Measurements from ENCODE around the gene TARP.
"Not testable (repeated sequence)": the region's sequence is repeated elsewhere in the genome, so short reads cannot be mapped to it uniquely, and the experiment has no call there.

Gene TARP

GRCh38 chr7:38284553-38284952 is 11.1 kb upstream of the TARP start:
- no peaks in the 10 kb centered on the region for H3K9me3 ChIP-seq (replicated peaks)
- no peaks in the 10 kb centered on the region for H3K36me3 ChIP-seq
- peaks cover 11% of the 10 kb centered on the region; the same call in 1 of the 2 replicates for H3K27me3 ChIP-seq (replicated peaks)
- H3K4me3 ChIP-seq: no peak overlapping the region
- H3K27ac ChIP-seq: no peak overlapping the region
- DNase-seq (ENCODE audit: low read depth in 1 of 2, low spot score in 2 of 2): no peak
- H3K4me1 ChIP-seq (replicated peaks): no peaks in the 10 kb centered on the region

GRCh38 chr7:38283809-38284208 is 10.4 kb upstream of the TARP start:
- Histone ChIP-seq H3K27ac (no peak overlapping the region), H3K36me3 (no peaks in the 10 kb centered on the region), H3K27me3 (replicated peaks) (peaks cover 10% of the 10 kb centered on the region; the same call in 1 of the 2 replicates), H3K4me3 (no peak overlapping the region), H3K9me3 (replicated peaks) (no peaks in the 10 kb centered on the region), H3K4me1 (replicated peaks) (no peaks in the 10 kb centered on the region)
- no peak for DNase-seq (ENCODE audit: low read depth in 1 of 2, low spot score in 2 of 2)

DNA sequence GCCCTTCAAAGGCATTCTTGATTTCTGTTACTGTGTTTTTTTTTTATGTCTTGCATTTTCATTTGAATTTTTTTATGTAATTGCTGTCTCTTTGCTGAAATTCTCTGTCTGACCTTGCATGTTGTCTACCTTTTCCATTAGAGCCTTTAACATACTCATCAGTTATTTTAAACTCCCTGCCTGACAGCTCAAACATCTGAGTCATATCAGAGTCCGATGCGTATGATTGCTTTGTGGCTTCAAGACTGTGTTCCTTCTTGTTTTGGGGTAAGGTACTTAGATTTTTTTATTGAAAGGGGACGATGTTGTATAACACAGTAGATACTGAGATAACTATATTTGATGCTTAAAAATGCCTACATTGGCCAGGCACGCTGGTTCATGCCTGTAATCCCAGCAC is 9.7 kb upstream of the TARP start:
- Histone ChIP-seq H3K4me3 (no peak overlapping the region), H3K27me3 (replicated peaks) (peaks cover 7% of the 10 kb centered on the region; the same call in 1 of the 2 replicates), H3K4me1 (replicated peaks) (no peaks in the 10 kb centered on the region), H3K36me3 (no peaks in the 10 kb centered on the region), H3K27ac (no peak overlapping the region), H3K9me3 (replicated peaks) (no peaks in the 10 kb centered on the region)
- no peak for DNase-seq (ENCODE audit: low read depth in 1 of 2, low spot score in 2 of 2)

DNA sequence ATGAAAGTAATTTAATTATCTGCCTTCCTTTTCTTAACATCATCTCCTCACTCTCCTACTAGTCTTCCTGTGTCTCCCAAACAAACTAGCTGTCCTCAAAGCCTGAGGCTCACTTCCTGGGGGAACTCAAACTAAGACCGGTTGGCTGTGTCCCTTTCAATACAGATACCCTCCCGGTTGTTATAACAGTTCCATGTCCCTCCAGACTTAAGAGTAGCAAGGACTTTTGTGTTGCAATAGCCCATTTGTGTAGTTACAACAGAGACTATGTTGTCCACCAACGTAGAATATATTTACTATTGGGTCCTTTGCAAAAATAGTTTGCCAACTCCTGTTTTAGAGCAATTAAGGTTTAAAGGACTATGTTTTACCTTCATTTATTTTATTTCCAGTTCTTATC is 8.6 kb upstream of the TARP start:
- Histone ChIP-seq H3K27me3 (replicated peaks) (peaks cover 5% of the 10 kb centered on the region; the same call in 1 of the 2 replicates), H3K4me1 (replicated peaks) (no peaks in the 10 kb centered on the region), H3K36me3 (no peaks in the 10 kb centered on the region), H3K4me3 (no peak overlapping the region), H3K27ac (no peak overlapping the region), H3K9me3 (replicated peaks) (no peaks in the 10 kb centered on the region)
- DNase-seq (ENCODE audit: low read depth in 1 of 2, low spot score in 2 of 2): no peak

GRCh38 chr7:38281266-38281665 is 7.8 kb upstream of the TARP start:
- DNase-seq (ENCODE audit: low read depth in 1 of 2, low spot score in 2 of 2): no peak
- H3K27ac ChIP-seq: no peak overlapping the region
- H3K36me3 ChIP-seq: no peaks in the 10 kb centered on the region
- no peaks in the 10 kb centered on the region for H3K4me1 ChIP-seq (replicated peaks)
- no peaks in the 10 kb centered on the region for H3K9me3 ChIP-seq (replicated peaks)
- peaks cover 4% of the 10 kb centered on the region; the same call in 1 of the 2 replicates for H3K27me3 ChIP-seq (replicated peaks)
- no peak overlapping the region for H3K4me3 ChIP-seq

DNA sequence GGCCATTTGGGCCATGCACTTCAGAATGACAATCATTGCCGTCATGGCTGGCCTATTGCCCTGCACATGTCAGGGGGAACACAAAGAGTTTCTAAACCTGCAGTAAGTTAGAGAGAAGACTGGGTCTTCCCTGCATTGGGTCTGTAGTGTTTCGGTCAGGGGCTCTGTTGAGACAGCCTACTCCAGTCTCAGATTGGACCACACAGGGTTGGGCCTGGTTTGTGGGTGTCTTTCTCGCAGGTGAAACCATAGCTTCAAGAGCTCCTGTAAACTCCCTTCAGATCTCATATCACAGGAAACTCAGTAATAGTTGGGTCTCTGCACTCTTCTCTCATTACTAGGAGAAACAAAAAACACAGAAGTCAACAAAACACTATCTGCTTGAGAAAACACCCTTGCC is 7.3 kb upstream of the TARP start:
- peaks cover 4% of the 10 kb centered on the region; the same call in 1 of the 2 replicates for H3K27me3 ChIP-seq (replicated peaks)
- no peaks in the 10 kb centered on the region for H3K4me1 ChIP-seq (replicated peaks)
- no peaks in the 10 kb centered on the region for H3K9me3 ChIP-seq (replicated peaks)
- H3K36me3 ChIP-seq: no peaks in the 10 kb centered on the region
- H3K27ac ChIP-seq: no peak overlapping the region
- DNase-seq (ENCODE audit: low read depth in 1 of 2, low spot score in 2 of 2): no peak
- H3K4me3 ChIP-seq: no peak overlapping the region

GRCh38 chr7:38280000-38280399 is 6.6 kb upstream of the TARP start:
- no peak overlapping the region for H3K27ac ChIP-seq

DNA sequence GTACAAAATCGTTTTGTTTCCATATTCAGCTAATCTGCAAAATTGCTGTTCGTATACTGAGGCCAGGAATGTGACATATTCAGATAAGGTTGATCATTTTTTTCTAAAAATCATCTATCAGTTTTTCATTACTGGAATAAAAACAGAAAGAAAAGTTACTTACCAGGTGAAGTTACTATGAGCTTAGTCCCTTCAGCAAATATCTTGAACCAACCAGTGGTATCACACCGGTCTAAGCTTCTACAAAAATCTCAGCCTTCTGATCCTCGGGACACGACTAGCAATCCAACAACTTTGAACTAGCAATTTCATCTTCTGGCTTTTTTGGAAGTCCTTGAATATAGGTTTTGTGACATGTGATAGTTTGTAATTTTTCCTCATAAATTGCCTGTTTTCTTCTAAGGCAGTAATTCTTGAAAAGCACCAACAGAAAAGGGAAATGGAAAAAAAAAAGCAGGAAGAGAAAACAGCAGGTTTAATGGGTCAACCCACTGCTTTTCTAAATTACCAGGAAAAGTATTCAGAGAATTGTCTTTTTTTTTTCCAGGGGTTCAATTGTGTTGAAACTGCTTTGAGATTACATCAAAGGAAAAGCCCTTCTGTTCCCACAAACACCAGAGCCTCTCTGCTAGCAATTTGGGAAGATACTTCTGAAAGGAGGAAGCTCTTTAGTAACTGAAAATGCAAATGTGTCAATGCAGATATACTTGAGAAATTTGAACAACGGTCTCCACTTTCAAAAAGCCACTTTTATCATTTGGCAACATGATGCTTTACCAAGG is 2.9 kb upstream of the TARP start:
- H3K4me1 ChIP-seq (replicated peaks): no peaks in the 10 kb centered on the region
- no peak for DNase-seq (ENCODE audit: low read depth in 1 of 2, low spot score in 2 of 2)
- no peaks in the 10 kb centered on the region for H3K36me3 ChIP-seq
- no peak overlapping the region for H3K27ac ChIP-seq
- no peak overlapping the region for H3K4me3 ChIP-seq
- peaks cover 10% of the 10 kb centered on the region; the same call in 1 of the 2 replicates for H3K27me3 ChIP-seq (replicated peaks)
- H3K9me3 ChIP-seq (replicated peaks): no peaks in the 10 kb centered on the region

More at GRCh38 chr7:38280000-38280399, 6.6 kb upstream of the TARP start:
- no peak for DNase-seq (ENCODE audit: low read depth in 1 of 2, low spot score in 2 of 2)
- H3K4me1 ChIP-seq (replicated peaks): no peaks in the 10 kb centered on the region
- no peaks in the 10 kb centered on the region for H3K9me3 ChIP-seq (replicated peaks)
- no peaks in the 10 kb centered on the region for H3K36me3 ChIP-seq
- H3K27me3 ChIP-seq (replicated peaks): peaks cover 4% of the 10 kb centered on the region; the same call in 1 of the 2 replicates
- H3K4me3 ChIP-seq: no peak overlapping the region

DNA sequence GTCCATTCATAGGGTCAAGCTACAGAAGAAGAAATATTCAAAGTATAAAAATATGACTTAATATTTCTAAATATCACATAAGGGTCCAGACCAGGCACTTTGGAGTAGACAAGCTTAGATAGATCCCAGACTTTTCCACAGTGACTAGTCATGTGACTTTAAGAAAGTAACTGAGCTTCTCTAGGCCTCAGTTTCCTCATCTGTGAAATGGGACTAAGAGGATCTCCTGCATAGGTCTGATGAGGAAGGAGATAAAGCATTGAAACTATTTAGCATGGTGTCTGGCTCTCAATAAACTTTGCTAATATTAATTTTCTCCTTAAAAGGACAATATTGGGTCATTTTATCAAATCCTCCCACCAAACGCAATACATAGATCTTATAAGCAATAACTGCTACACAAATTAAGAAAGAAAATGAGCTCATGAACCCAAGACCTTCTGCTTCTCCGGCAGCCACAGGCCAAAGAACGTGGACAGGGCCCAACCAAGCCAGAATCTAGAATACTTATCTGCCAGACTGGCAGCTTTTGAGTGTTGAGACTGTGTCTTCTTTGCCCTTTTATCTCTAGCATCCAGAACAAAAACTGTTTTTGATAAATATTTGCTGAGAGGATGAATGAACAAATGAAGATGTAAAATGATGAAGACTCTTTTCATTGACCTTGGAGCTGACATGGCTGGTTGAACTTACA is 1.6 kb upstream of the TARP start:
- peaks cover 10% of the 10 kb centered on the region; the same call in 1 of the 2 replicates for H3K27me3 ChIP-seq (replicated peaks)
- no peaks in the 10 kb centered on the region for H3K9me3 ChIP-seq (replicated peaks)
- no peak for DNase-seq (ENCODE audit: low read depth in 1 of 2, low spot score in 2 of 2)
- H3K27ac ChIP-seq: no peak overlapping the region
- H3K36me3 ChIP-seq: no peaks in the 10 kb centered on the region
- no peaks in the 10 kb centered on the region for H3K4me1 ChIP-seq (replicated peaks)
- H3K4me3 ChIP-seq: no peak overlapping the region

GRCh38 chr7:38274486-38274885 is 1.1 kb upstream of the TARP start:
- no peaks in the 10 kb centered on the region for H3K4me1 ChIP-seq (replicated peaks)
- H3K4me3 ChIP-seq: no peak overlapping the region
- H3K27ac ChIP-seq: no peak overlapping the region
- H3K36me3 ChIP-seq: no peaks in the 10 kb centered on the region
- peaks cover 10% of the 10 kb centered on the region; the same call in 1 of the 2 replicates for H3K27me3 ChIP-seq (replicated peaks)
- no peaks in the 10 kb centered on the region for H3K9me3 ChIP-seq (replicated peaks)
- DNase-seq (ENCODE audit: low read depth in 1 of 2, low spot score in 2 of 2): no peak

- H3K4me3 ChIP-seq; H3K27ac ChIP-seq; DNase-seq (ENCODE audit: low read depth in 1 of 2, low spot score in 2 of 2); H3K4me1 ChIP-seq (replicated peaks); H3K9me3 ChIP-seq (replicated peaks); H3K36me3 ChIP-seq: not testable (repeated sequence)
- H3K27me3 ChIP-seq (replicated peaks): peaks cover 10% of the 10 kb centered on the region; the same call in 1 of the 2 replicates
These were observed 3.0 kb downstream of the TARP start for GRCh38 chr7:38270405-38270804.

GRCh38 chr7:38269704-38270346 is 3.6 kb downstream of the TARP start:
- H3K27ac ChIP-seq; H3K4me3 ChIP-seq; H3K36me3 ChIP-seq; H3K9me3 ChIP-seq (replicated peaks); H3K4me1 ChIP-seq (replicated peaks); DNase-seq (ENCODE audit: low read depth in 1 of 2, low spot score in 2 of 2): not testable (repeated sequence)
- peaks cover 10% of the 10 kb centered on the region; the same call in 1 of the 2 replicates for H3K27me3 ChIP-seq (replicated peaks)

DNA sequence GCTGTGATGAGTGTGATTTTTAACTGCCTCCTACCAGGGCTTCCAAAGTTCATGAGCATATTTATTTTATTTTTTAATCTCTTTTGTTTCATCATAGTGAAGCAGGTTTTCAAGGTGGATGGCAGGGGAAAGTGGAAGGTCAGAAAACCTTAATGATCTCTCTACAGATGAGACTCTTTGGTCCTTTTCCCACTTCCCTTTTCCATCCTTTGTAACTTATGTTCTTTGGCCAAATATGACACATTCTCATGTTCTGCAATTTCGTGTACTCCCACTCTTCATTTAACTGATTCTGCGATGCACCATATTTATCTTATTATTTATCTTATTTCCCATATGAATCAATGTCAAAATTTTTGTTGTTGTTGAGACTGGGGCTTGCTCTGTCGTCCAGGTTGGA is 7.5 kb downstream of the TARP start:
- H3K4me1 ChIP-seq (replicated peaks): not testable (repeated sequence)

DNA sequence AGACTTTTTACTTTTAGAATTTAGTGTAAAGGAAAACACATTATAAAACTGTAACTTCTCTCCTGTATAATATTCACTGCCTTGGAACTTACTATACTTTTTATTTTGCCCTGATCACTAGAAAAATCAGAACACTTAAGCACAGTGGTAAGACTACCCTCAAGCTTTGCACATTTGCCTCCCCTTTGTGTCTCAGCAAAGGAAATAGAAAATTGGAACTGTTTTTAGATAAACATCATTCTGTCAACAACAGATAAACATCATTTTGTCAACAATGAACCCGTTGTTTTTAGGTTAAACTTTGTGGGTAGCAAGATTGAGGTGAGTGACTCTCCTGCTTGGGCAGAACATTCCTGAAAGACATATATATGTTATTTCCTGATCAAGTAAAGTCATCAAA is 8.8 kb downstream of the TARP start:
- not testable (repeated sequence) for H3K36me3 ChIP-seq; H3K9me3 ChIP-seq (replicated peaks); H3K27me3 ChIP-seq (replicated peaks); H3K27ac ChIP-seq; H3K4me1 ChIP-seq (replicated peaks); DNase-seq (ENCODE audit: low read depth in 1 of 2, low spot score in 2 of 2); H3K4me3 ChIP-seq

More for the DNA sequence above, 7.5 kb downstream of the TARP start:
- not testable (repeated sequence) for H3K27ac ChIP-seq; H3K27me3 ChIP-seq (replicated peaks); H3K4me3 ChIP-seq; DNase-seq (ENCODE audit: low read depth in 1 of 2, low spot score in 2 of 2); H3K36me3 ChIP-seq; H3K9me3 ChIP-seq (replicated peaks)

All from SJSA1 (cell line).